GM19324 (cell line): ENCODE measurements around the gene DLGAP5.

ENCODE experiments used
- ATAC-seq: cut with Tn5 transposase; IDR thresholded peaks from one replicate; pipeline ENCODE4 v1.9.1; 2021; ENCODE audit warnings: mild to moderate bottlenecking, moderate library complexity; ENCODE audit not compliant: unreplicated experiment, low FRiP score

The DLGAP5 gene

DNA sequence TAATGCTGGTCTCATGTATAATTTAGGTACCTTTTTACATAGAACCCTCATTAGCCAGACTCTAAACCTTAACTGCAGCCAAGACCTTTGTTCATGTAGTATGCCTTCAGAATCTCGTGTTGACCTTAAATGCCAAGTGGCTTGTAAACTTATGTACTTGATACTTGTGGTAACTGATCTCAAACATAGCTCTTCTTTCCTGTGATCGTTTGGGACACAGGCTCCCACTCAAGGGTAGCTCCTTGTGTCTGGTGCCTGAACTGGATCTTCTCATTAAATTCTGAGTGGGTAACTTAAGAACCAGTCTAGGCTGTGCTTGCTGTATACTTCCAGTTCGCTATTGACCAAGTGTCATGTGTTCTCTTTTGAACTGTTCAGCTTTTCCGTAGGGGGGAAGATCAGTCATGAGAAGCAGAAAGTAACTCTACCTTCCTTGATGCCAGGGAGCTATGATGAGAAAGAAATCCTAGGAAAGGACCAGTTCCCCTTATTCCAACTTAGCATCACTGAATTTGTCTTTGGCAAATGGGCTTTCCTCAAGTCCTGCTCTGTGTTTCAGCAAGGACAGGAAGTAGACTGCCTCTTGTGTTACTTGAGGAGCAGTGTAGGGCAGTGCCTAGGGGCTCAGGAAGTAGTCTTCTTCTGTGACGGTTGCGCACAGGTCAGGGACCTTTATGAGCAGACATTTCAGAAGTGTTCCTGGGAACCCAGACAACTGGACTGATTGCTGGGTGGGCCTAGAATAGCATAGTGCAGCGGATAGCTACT lies 59.8 kb downstream of the DLGAP5 start:
- no peak for ATAC-seq

- ATAC-seq, result no peak
Observed at GRCh38 chr14:55130196-55130550, 61.2 kb downstream of the DLGAP5 start.

- ATAC-seq, result peak; percentile 71
Observed at GRCh38 chr14:55129428-55130195, 61.8 kb downstream of the DLGAP5 start.

DNA sequence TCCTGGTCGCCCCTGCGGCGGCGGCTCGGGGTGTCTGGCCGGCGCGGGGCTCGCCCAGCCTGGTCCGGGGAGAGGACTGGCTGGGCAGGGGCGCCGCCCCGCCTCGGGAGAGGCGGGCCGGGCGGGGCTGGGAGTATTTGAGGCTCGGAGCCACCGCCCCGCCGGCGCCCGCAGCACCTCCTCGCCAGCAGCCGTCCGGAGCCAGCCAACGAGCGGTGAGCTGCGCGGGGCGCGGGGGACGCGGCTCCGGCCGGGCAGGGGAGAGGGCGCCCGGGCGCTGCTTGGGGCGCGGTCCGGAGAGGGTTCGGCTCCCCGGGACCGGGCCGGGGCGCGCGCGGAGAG lies 62.3 kb downstream of the DLGAP5 start, which contains the start of gene LGALS3:
TSS of gene LGALS3 (plus strand) at position 167 of the 342 bp plus-strand sequence. CDS start 8,122 bp downstream, outside the sequence.
- peak; percentile 76 for ATAC-seq

DNA sequence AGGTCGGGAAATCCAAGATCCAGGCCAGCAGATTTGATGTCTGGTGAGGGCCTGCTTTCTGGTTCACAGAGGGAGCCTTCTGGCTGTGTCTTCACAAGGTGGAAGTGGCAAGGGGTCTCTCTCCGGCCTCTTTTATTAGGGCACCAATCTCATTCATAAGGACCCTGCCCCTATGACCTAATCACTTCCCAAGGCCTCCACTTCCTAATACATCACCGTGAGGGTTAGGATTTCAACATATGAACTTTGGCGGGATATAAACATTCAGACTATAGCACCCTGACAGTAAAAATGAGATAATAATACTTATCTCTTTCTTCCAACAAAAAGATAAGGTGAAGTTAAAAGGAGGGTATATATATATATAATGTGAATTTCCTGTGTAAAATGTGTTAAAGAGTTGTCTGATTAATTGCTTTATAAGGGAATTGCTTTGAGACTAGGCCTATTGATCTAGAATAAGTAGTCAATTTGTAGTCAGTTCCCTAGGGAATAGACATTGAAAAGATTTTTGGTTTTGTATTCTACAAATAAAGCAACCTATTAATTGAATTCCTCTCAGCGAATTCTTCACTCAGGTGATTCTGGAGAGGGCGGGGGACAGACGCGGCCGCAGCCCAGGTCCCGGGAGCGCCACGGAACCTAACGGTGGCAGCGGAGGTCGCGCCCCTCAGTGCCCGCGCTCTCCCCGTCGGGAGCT lies 62.8 kb downstream of the DLGAP5 start:
- ATAC-seq, result no peak

DNA sequence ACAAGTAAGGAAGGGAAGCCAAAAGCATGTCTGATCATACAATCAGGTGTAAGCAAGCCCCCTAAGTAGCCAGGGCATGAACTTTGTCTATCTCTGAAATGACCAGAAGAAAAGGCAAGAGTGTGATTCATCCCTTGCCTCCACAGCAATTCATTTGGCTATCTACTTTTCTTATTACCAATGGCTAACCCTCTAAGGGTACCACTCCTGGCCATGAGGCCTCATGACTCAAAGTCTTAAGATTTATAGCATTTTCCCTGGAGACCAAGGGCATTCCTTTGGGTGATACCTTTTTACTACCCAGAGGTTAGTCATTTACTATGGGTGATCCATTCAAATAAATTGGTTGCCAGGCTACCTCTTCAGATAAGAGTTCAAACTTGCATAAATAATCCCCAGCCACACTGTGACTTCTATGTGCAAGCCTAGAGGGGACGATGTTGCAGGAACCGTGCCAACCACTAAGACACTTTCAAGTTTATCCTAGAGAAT lies 63.9 kb downstream of the DLGAP5 start:
- ATAC-seq, result no peak

DNA sequence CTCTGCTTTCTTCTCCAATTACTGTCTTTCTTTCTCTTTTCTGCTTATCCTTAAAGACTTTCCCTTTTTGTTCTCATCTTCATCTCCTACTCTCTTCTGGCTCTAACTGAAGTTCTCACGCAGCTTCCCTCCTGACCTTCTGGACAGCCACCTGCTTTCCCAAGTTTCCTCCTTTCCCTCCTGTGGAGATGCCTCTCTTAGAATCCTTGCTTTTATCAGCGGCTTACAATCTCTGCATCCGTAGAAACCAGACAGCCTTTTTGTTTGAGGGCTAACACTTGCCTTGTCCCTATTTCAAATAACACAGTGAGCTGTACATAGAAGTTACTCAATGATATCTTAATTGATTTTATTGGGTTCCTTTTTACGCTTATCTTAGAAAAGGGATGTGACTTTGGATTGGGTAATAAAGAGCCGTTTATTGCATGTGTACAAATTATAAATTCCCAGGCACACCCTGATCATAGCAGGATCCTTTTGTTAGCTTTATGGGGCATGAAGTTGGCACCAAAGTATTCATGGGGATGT lies 64.4 kb downstream of the DLGAP5 start:
- ATAC-seq, result no peak

GRCh38 chr14:55126034-55126433 lies 65.4 kb downstream of the DLGAP5 start:
- ATAC-seq, result no peak

DNA sequence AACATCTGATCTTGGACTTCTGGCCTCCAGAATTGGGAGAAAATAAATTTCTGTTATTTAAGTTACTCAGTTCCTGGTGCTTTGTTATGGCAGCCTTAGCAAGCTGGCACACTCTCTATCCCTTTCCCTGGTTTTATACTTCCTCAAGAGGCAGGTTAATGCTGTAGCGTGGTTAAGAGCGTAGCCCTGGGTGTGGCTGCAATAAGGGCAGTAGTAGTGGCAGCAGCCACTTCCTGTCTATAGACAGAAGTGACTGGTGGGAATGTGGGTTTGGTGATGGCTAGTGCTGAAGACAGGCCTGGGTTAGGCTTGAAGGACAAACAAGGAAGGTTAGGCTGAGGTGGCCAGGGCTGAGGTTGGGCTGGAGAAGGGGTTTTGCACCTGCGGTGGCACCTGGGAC lies 66.0 kb downstream of the DLGAP5 start:
- no peak for ATAC-seq

GRCh38 chr14:55124774-55125386 lies 66.5 kb downstream of the DLGAP5 start:
- no peak for ATAC-seq

- ATAC-seq, result no peak
Observed at GRCh38 chr14:55123852-55124639, 67.3 kb downstream of the DLGAP5 start.

GRCh38 chr14:55123101-55123500 lies 68.3 kb downstream of the DLGAP5 start:
- ATAC-seq, result no peak

- no peak for ATAC-seq
Observed at GRCh38 chr14:55122440-55122986, 68.9 kb downstream of the DLGAP5 start.

DNA sequence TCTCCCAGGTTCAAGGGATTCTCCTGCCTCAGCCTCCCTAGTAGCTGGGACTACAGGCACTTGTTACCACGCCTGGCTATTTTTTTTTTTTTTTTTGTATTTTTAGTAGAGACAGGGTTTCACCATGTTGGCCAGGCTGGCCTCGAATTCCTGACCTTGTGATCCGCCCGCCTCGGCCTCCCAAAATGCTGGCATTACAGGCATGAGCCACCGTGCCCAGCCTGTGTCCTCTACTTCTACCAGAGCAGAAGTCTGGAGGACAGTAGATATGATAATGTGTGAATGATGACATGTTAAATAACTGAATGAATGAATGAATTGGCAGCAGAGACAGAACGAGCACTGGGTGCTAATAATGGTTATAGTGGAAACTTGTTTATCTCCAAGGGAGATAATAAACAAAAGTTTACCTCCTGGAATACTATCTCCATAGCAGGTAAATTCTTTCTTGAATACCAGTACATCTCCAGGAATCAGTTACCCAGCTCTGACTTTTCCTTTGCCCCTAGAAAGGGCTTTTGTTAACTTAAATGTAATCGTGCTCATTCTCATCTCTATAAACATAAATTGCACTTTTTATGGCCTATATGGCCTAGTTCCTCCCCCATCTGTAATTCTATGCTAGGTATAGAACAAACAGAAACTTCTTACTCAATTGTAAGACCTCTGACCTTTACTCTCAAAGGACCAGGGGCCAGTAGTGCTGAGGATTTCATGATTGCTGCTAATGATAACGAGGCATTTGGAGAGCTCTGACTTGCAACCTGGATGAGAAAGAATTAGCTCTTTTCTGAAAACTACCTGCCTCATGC lies 69.6 kb downstream of the DLGAP5 start:
- no peak for ATAC-seq

DNA sequence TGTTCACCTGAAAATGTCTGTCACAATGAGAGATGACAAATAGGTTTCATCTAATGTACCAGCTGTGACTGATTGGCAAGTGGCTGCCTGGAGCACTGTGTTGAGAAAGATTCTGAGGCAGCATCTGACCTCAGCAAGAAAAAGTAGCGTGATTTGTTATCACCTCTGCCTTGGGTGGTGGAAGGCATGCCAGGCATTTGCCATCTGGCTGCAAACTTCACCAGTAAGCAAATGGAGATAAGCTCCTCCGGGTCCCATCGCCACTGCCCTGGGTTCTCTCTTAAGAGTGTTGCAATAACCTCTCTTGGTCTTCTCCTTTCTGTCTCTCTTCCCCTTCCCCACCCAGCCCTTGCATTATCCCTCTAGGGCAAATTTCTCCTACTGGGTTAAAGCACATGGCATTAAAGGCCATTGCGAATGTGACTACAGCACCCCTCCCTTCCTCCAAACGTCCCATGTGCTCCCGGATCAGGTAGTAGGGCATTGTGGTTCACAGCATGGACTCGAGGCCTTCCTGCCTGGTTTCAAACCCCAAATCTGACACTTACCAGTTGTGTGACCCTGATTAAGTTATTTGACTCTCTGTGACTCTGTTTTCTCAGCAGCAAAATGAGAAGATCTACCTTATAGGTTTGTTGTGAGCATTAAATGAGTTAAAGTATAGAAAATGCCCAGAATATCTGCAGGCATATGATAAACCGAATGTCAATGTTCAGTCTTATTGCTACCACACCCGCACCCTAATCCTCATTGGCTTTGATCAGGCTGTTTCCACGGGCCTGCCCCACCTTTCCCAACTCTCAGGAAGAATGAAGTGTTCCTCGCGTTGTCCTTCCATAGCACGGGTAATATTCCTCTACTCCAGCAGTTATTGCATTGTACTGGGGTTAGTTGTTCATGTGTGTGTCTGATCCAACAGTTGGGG lies 70.6 kb downstream of the DLGAP5 start:
- ATAC-seq, result no peak

DNA sequence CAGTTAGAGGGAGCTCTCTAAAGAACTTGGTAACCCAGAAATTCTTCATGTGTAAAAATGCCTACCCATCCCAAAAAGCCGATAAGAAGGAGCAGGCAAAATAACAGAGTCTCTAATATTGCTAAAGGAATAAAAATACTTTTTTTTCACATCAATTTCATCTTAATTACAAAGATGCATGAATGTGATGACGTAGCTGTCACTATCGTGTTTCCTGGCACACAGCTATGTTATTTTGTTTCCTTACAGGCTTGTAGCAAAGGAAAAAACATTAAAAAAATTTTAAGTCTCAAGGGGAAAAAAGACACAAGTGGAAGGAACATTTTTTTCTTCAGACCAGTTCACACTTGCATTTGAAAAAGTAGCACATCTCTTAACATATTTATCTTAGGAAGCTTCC lies 72.6 kb downstream of the DLGAP5 start:
- no peak for ATAC-seq

- no peak for ATAC-seq
Observed at GRCh38 chr14:55117803-55118441, 73.5 kb downstream of the DLGAP5 start.
